GM20000 (cell line): ENCODE data around the gene TMEM108.

Experiments
- DNase-seq: peaks from one replicate; pipeline ENCODE4 v3.0.0; 2012; ENCODE audit warnings: low spot score
- TF ChIP-seq, protein P1 (sequence below): IDR thresholded peaks from 2 replicates; pipeline ENCODE4 v1.5.1; 2012; ENCODE audit warnings: mild to moderate bottlenecking, control low read depth; ENCODE audit errors: extremely low read depth, missing control alignments

Gene TMEM108

DNA sequence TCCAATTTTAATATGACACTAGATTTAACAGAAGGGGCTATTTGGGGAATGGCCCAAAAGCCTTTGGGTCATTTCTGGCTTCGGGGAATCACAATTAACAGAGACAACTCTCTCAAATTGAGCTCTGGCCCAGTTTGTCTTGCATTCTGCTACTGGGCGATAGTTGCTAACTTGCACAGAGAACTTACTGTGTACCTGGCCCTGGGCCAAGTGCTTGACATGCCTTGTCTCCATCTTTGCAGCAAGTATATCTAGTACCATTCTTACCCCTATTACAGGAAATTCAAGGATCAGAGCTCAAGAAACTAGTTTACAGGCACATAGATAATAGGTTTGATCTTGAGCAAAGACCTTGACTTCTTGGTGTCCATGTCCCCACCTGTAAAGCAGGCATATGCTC is 175.7 kb downstream of the TMEM108 start:
- no peak for DNase-seq

DNA sequence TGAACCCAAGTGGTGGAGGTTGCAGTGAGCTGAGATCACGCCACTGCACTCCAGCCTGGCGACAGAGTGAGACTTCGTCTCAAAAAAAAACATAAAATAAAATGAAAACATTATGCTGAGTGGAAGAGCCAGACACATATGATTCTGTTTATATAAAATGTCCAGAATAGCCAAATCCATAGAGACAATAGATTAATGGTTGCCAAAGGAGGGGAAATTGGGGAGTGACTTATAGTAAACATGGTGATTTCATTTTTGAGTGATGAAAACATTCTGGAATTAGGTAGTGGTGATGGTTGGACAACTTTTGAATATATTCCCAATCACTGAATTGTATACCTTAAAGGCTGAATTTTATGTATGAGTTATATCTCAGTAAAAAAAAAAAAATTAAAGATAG is 189.6 kb downstream of the TMEM108 start:
- no peak for DNase-seq
- TF ChIP-seq, protein P1, sequence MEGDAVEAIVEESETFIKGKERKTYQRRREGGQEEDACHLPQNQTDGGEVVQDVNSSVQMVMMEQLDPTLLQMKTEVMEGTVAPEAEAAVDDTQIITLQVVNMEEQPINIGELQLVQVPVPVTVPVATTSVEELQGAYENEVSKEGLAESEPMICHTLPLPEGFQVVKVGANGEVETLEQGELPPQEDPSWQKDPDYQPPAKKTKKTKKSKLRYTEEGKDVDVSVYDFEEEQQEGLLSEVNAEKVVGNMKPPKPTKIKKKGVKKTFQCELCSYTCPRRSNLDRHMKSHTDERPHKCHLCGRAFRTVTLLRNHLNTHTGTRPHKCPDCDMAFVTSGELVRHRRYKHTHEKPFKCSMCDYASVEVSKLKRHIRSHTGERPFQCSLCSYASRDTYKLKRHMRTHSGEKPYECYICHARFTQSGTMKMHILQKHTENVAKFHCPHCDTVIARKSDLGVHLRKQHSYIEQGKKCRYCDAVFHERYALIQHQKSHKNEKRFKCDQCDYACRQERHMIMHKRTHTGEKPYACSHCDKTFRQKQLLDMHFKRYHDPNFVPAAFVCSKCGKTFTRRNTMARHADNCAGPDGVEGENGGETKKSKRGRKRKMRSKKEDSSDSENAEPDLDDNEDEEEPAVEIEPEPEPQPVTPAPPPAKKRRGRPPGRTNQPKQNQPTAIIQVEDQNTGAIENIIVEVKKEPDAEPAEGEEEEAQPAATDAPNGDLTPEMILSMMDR = no peak

More for the DNA sequence above, 175.7 kb downstream of the TMEM108 start:
- TF ChIP-seq, protein P1 = no peak

DNA sequence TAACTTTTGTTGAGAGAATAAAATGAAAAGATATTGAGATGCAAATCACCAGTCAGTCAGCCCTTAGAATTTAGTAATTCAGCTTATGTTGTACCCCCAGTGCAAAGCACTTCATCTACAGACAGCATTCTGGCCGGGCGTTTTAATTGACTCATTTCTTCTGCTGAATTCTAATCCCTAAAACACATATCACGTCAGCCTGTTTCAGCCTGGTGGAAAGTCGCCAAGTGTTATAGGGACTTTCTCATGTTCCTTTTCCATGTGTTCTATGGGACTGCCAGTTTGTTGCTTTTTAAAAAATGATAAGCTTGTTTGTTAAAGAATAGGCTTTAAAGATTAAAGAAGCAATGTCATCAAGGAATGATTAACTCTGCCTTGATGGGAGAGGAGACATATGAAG is 192.0 kb downstream of the TMEM108 start:
- DNase-seq = no peak
- TF ChIP-seq, protein P1 = no peak

DNA sequence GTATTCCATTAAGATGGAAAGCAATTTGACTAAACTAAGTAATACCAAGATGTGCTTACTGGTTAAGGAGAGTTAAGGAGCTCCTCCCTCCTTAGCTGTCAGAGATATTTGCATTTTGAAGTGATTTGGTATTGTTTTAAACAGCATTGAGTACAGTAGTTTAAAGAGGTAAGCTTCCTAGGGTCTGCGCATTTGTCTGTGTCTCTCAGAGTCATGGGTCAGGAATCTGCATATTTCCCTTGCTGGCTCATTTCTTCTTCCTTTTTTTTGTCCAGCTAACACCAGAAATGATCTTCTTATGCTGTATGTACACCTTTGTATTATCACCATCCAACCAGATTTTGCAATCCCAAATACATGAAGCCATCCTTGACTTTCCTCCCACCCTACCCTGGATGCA is 198.7 kb downstream of the TMEM108 start:
- TF ChIP-seq, protein P1 = no peak
- DNase-seq = no peak

DNA sequence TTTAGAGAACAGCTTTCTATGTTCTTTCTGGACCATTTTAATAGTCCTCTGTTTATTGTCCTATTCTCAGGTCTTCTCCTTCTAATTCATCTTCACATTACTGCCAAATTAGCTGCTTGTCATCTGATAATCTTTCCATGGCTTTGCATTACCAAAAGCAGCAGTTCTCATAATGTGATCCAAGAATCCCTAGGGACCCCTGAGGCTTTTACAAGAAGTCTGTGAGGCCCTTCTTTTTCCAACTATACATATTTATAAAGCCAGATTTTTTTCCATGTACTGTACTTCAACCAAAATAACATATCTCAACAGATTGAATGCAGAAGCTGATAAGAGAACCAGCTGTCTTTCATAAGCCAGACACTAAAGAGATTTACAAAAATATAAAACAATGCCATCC is 199.2 kb downstream of the TMEM108 start:
- no peak for DNase-seq
- TF ChIP-seq, protein P1 = no peak

DNA sequence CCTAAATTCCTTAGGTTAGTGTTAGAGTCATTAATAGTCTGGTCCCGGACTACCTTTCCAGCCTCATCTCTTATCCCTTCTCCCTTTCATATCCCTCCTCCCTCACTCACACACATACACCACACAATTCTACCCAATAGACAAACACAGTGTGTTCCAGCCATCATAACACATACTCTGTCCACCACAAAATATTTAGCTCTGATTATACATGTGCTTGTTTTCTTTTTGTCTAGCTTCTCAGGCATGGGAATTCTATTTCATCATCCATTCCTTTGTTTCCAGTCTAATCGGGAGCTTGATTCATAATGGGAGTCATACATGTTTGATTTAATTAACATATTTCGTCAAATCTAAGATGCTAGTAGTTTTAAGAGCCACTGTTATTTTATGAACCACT is 199.8 kb downstream of the TMEM108 start:
- no peak for DNase-seq
- TF ChIP-seq, protein P1 = no peak

DNA sequence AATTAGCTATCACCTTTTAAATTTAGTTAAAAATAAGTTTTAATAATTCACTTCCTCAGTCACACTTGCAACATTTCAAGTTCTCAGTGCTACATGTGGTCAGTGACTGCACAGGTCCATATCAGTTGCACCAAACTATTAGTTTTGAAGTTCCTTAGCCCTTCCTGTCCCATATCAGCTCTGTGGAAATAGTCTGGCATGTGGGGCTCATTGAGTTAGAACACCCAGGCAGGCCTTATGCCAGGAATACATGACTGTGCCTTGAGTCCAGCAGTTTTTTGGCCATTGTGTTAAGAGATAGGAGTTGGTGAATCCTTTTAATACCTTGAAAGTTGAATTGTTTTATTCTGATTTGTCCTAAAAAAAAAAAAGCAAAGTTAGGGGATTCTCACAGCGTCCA is 207.9 kb downstream of the TMEM108 start:
- no peak for DNase-seq
- TF ChIP-seq, protein P1 = no peak
